ENCODE data around the gene KCNK4.

Gene KCNK4

GRCh38 chr11:64254326-64254725, 36.8 kb upstream of the KCNK4 start:
- DNase-seq = no peak

GRCh38 chr11:64255135-64256128, 35.7 kb upstream of the KCNK4 start:
- DNase-seq = no peak

GRCh38 chr11:64256300-64256699, 34.8 kb upstream of the KCNK4 start:
- no peak for DNase-seq

- DNase-seq = no peak
Observed at GRCh38 chr11:64258356-64258755, 32.7 kb upstream of the KCNK4 start.

- DNase-seq = no peak
Observed at GRCh38 chr11:64258946-64259532, 32.1 kb upstream of the KCNK4 start.

GRCh38 chr11:64259533-64260067, 31.5 kb upstream of the KCNK4 start:
- no peak for DNase-seq

- DNase-seq = no peak
Observed at GRCh38 chr11:64260147-64260708, 30.9 kb upstream of the KCNK4 start.

GRCh38 chr11:64261556-64262080, 29.5 kb upstream of the KCNK4 start:
- DNase-seq = no peak

- no peak for DNase-seq
Observed at GRCh38 chr11:64262271-64263002, 28.7 kb upstream of the KCNK4 start.

- no peak for DNase-seq
Observed at GRCh38 chr11:64263021-64263946, 27.8 kb upstream of the KCNK4 start.

GRCh38 chr11:64263947-64264317, 27.2 kb upstream of the KCNK4 start:
- no peak for DNase-seq

GRCh38 chr11:64264371-64264852, 26.7 kb upstream of the KCNK4 start:
- no peak for DNase-seq

- DNase-seq = no peak
Observed at GRCh38 chr11:64265176-64266160, 25.6 kb upstream of the KCNK4 start.

- no peak for DNase-seq
Observed at GRCh38 chr11:64266339-64266738, 24.8 kb upstream of the KCNK4 start.

GRCh38 chr11:64267207-64267945, 23.7 kb upstream of the KCNK4 start:
- DNase-seq = no peak

- no peak for DNase-seq
Observed at GRCh38 chr11:64268025-64268892, 22.8 kb upstream of the KCNK4 start.

GRCh38 chr11:64268893-64269539, 22.1 kb upstream of the KCNK4 start:
- DNase-seq = no peak

Measured in NCI-H187 treated with DMSO at 0.1 percent for 48 hours (cell line).